Measurements from ENCODE around the gene ENOX1.

- TF ChIP-seq SIN3A (IDR thresholded peaks at IDR 0.05; ENCODE audit: borderline replicate concordance, insufficient read depth, low read length): no peak
- no peak for TF ChIP-seq POLR2AphosphoS5 (IDR thresholded peaks at IDR 0.05; ENCODE audit: low read depth, low read length)
- TF ChIP-seq REST (IDR thresholded peaks at IDR 0.05; ENCODE audit: insufficient read depth in 1 of 2, low read depth in 2 of 2, low read length in 2 of 2): no peak
- TF ChIP-seq TAF1 (IDR thresholded peaks at IDR 0.05; ENCODE audit: borderline replicate concordance, insufficient read depth, low read length): no peak
Measured at GRCh38 chr13:43389573-43389972, 397.2 kb downstream of the ENOX1 start.

Measured in PFSK-1 (cell line).